Urinary bladder (tissue), 4 donors: Measurements from ENCODE around the gene FHIT. TPM values are rescaled to one million over a fixed set of nuclear protein-coding genes. Genes with fewer than 3 reads are reported as not detected.

Source experiments
- DNase-seq: peaks from one replicate; pipeline ENCODE4 v3.0.0-alpha.2; 2015; ENCODE audit errors: extremely low spot score
- H3K27ac ChIP-seq: one replicate; pipeline ENCODE4 v1.5.1; 2013; ENCODE audit warnings: low read depth, mild to moderate bottlenecking, moderate library complexity
- H3K36me3 ChIP-seq: one replicate; pipeline ENCODE4 v1.6.1; 2013; ENCODE audit warnings: mild to moderate bottlenecking, moderate library complexity; ENCODE audit not compliant: insufficient read depth
- H3K4me1 ChIP-seq: one replicate; pipeline ENCODE4 v1.6.1; 2013; ENCODE audit warnings: mild to moderate bottlenecking, moderate library complexity; ENCODE audit not compliant: insufficient read depth
- H3K4me3 ChIP-seq: one replicate; pipeline ENCODE4 v1.5.1; 2013; ENCODE audit warnings: low read depth, low read length
- WGBS: extraction: QIAGEN DNeasy Blood & Tissue Kit; methylation state at CpG from one replicate; pipeline ENCODE4 v1.1.7; 2013; 5-methylcytosine and 5-hydroxymethylcytosine counted together
- polyA plus RNA-seq: library from polyadenylated mRNA; stranded (reverse); fragments of 200-250 nt; gene quantifications from one replicate; pipeline ENCODE4 v1.2.3, GENCODE V29; 2013
- total RNA-seq: library from RNA; depleted of rRNA; stranded (reverse); fragments of >200 nt; gene quantifications from one replicate; pipeline ENCODE4 v1.2.3, GENCODE V29; 2014
- donor health status: healthy with polysubstance abuse.
- donor health status: healthy.

Gene FHIT
- total and polyA plus RNA-seq, 2 donors, result 4.5 to 7.4 TPM

- 97% methylated on average over 2 of the region's 2 CpGs for WGBS
- no peaks in the 10 kb centered on the region for H3K4me1 ChIP-seq
- no peak for DNase-seq
- no peaks in the 10 kb centered on the region for H3K36me3 ChIP-seq
- no peak overlapping the region for H3K4me3 ChIP-seq
- H3K27ac ChIP-seq, result no peak overlapping the region
Observed at GRCh38 chr3:60402931-60403330, 848.3 kb downstream of the FHIT start.

- no peaks in the 10 kb centered on the region for H3K36me3 ChIP-seq
- WGBS, result 79% methylated on average over 7 of the region's 7 CpGs
- no peak overlapping the region for H3K27ac ChIP-seq
- no peak overlapping the region for H3K4me3 ChIP-seq
- no peak for DNase-seq
- H3K4me1 ChIP-seq, result no peaks in the 10 kb centered on the region
Observed at GRCh38 chr3:60399861-60400845, 851.1 kb downstream of the FHIT start.

- DNase-seq, result no peak
- Histone ChIP-seq H3K4me3 (no peak overlapping the region), H3K27ac (no peak overlapping the region), H3K4me1 (no peaks in the 10 kb centered on the region), H3K36me3 (no peaks in the 10 kb centered on the region)
- WGBS, result 73% methylated on average over 3 of the region's 3 CpGs
Observed at GRCh38 chr3:60399292-60399691, 852.0 kb downstream of the FHIT start.

GRCh38 chr3:60395173-60395762 is 856.0 kb downstream of the FHIT start:
- Histone ChIP-seq H3K4me3 (no peak overlapping the region), H3K36me3 (no peaks in the 10 kb centered on the region), H3K27ac (no peak overlapping the region), H3K4me1 (no peaks in the 10 kb centered on the region)
- WGBS, result 81% methylated on average over 4 of the region's 4 CpGs
- DNase-seq, result no peak

- Histone ChIP-seq H3K4me1 (no peaks in the 10 kb centered on the region), H3K27ac (no peak overlapping the region), H3K4me3 (no peak overlapping the region), H3K36me3 (no peaks in the 10 kb centered on the region)
- no peak for DNase-seq
- 84% methylated on average over 1 of the region's 1 CpG for whole genome bisulfite sequencing
Observed at GRCh38 chr3:60393946-60394345, 857.3 kb downstream of the FHIT start.

GRCh38 chr3:60392501-60392900 is 858.8 kb downstream of the FHIT start:
- no peak for DNase-seq
- H3K4me3 ChIP-seq, result no peak overlapping the region
- H3K36me3 ChIP-seq, result no peaks in the 10 kb centered on the region
- WGBS, result 83% methylated on average over 2 of the region's 2 CpGs
- H3K27ac ChIP-seq, result no peak overlapping the region
- H3K4me1 ChIP-seq, result no peaks in the 10 kb centered on the region

- H3K27ac ChIP-seq, result no peak overlapping the region
- no peaks in the 10 kb centered on the region for H3K36me3 ChIP-seq
- H3K4me3 ChIP-seq, result no peak overlapping the region
- no peak for DNase-seq
- H3K4me1 ChIP-seq, result no peaks in the 10 kb centered on the region
- WGBS, result 83% methylated on average over 1 of the region's 1 CpG
Observed at GRCh38 chr3:60391292-60391691, 860.0 kb downstream of the FHIT start.

- H3K4me3 ChIP-seq, result no peak overlapping the region
- no peak overlapping the region for H3K27ac ChIP-seq
- WGBS, result 90% methylated on average over 2 of the region's 2 CpGs
- no peaks in the 10 kb centered on the region for H3K4me1 ChIP-seq
- H3K36me3 ChIP-seq, result no peaks in the 10 kb centered on the region
- DNase-seq, result no peak
Observed at GRCh38 chr3:60388731-60389130, 862.5 kb downstream of the FHIT start.

GRCh38 chr3:60386306-60386705 is 864.9 kb downstream of the FHIT start:
- H3K4me3 ChIP-seq, result no peak overlapping the region
- no peak overlapping the region for H3K27ac ChIP-seq
- H3K36me3 ChIP-seq, result no peaks in the 10 kb centered on the region
- DNase-seq, result no peak
- no peaks in the 10 kb centered on the region for H3K4me1 ChIP-seq
- 66% methylated on average over 3 of the region's 3 CpGs for WGBS

- no peak for DNase-seq
- WGBS, result 39% methylated on average over 5 of the region's 5 CpGs
- Histone ChIP-seq H3K4me3 (no peak overlapping the region), H3K4me1 (no peaks in the 10 kb centered on the region), H3K36me3 (no peaks in the 10 kb centered on the region), H3K27ac (no peak overlapping the region)
Observed at GRCh38 chr3:60384341-60384740, 866.9 kb downstream of the FHIT start.

- Histone ChIP-seq H3K4me3 (no peak overlapping the region), H3K4me1 (no peaks in the 10 kb centered on the region), H3K36me3 (no peaks in the 10 kb centered on the region), H3K27ac (no peak overlapping the region)
- WGBS, result 88% methylated on average over 2 of the region's 2 CpGs
- DNase-seq, result no peak
Observed at GRCh38 chr3:60383345-60383744, 867.9 kb downstream of the FHIT start.

- DNase-seq, result no peak
- no peaks in the 10 kb centered on the region for H3K36me3 ChIP-seq
- 91% methylated on average over 2 of the region's 2 CpGs for WGBS
- H3K4me1 ChIP-seq, result no peaks in the 10 kb centered on the region
- H3K27ac ChIP-seq, result no peak overlapping the region
- H3K4me3 ChIP-seq, result no peak overlapping the region
Observed at GRCh38 chr3:60366486-60366885, 884.8 kb downstream of the FHIT start.

- Histone ChIP-seq H3K4me1 (no peaks in the 10 kb centered on the region), H3K4me3 (no peak overlapping the region), H3K36me3 (no peaks in the 10 kb centered on the region), H3K27ac (no peak overlapping the region)
- WGBS, result 0% methylated on average over 2 of the region's 2 CpGs
- no peak for DNase-seq
Observed at GRCh38 chr3:60365360-60365759, 885.9 kb downstream of the FHIT start.

GRCh38 chr3:60364475-60364874 is 886.8 kb downstream of the FHIT start:
- Histone ChIP-seq H3K36me3 (no peaks in the 10 kb centered on the region), H3K27ac (no peak overlapping the region), H3K4me1 (no peaks in the 10 kb centered on the region), H3K4me3 (no peak overlapping the region)
- DNase-seq, result no peak
